Activated naive CD8-positive, alpha-beta T cell treated with anti-CD3 and anti-CD28 coated beads, Interleukin-2, amount 10 ng/mL, durations not matched to agents 7 days and 5 days (primary cell): ENCODE results near the gene TGFB2. TPM values are rescaled to one million over a fixed set of nuclear protein-coding genes. Genes with fewer than 3 reads are reported as not detected.

ENCODE experiments used
- total RNA-seq, 2 experiments: library from RNA; stranded (reverse); gene quantifications; one replicate each; pipeline ENCODE4 v1.2.3, GENCODE V29; 2021

The TGFB2 gene
- total RNA-seq, 2 experiments from 2014 or later, result not detected

Other genes with a start within 250 kb of the TGFB2 start
- 10 to 100 TPM; 15.6 to 17.9 TPM for gene RRP15, start 60.0 kb upstream of the TGFB2 start, total RNA-seq